K562 (cell line): ENCODE results near the gene DPP4. TPM values are rescaled to one million over a fixed set of nuclear protein-coding genes. Genes with fewer than 3 reads are reported as not detected.

Experiments
- ATAC-seq: fragments of 200-7000 bp; cut with Tn5 transposase; 3 replicates; pipeline ENCODE4 v1.9.1; 2020; ENCODE audit warnings: moderate library complexity
- BruUV-seq: library from RNA; stranded (reverse); fragments of 400-500 nt; replicated peaks from 2 replicates; lab custom pipeline; 2021; lab: Mats Ljungman, UMichigan
- CTCF ChIA-PET: fragments of 300-600 bp; formaldehyde crosslinking; extraction: SDS; loops from one replicate; lab custom pipeline; 2021; ENCODE audit warnings: low intra/inter-chr PET ratio; lab: Yijun Ruan, JAX
- POLR2A ChIA-PET: fragments of 300-600, 350-650 bp; sonication (Branson Sonifier 250); formaldehyde crosslinking; extraction: SDS; loops from one replicate; lab custom pipeline; 2021; ENCODE audit warnings: antibody characterized with exemption, inconsistent platforms; lab: Yijun Ruan, JAX
- DNase-seq, 4 experiments: peaks; one replicate each; pipeline versions ENCODE4 v3.0.0 to v3.0.0-alpha.2; 2011 to 2018; ENCODE audit warnings: low spot score in 3 of 4, mixed read lengths in 3 of 4; ENCODE audit errors: extremely low read depth in 1 of 4
- FAIRE-seq: peaks from 2 replicates; lab custom pipeline; 2011; peaks lifted over from hg19 to GRCh38; lab: Jason Lieb, UNC
- H2AFZ ChIP-seq: 2 replicates; pipeline ENCODE4 v1.6.0; 2011; ENCODE audit warnings: low read depth, low read length, control low read depth, inconsistent platforms
- H3K27ac ChIP-seq: fragments of 200-600 bp; 3 replicates; pipeline ENCODE4 v1.8.0; 2011; ENCODE audit warnings: low read depth, mild to moderate bottlenecking, control low read depth, inconsistent platforms, low read length, moderate library complexity, mixed read lengths; ENCODE audit errors: extremely low read depth
- H3K27me3 ChIP-seq, 2 experiments: fragments of 300-600 bp in 1 of 2; 2 replicates in 1 of 2; 3 replicates in 1 of 2; pipeline versions ENCODE4 v1.6.0 to v1.8.0; 2011; ENCODE audit warnings: inconsistent platforms in 2 of 2, low read length in 2 of 2, mild to moderate bottlenecking in 1 of 2, mixed read lengths in 1 of 2, moderate library complexity in 1 of 2; ENCODE audit not compliant: control insufficient read depth in 2 of 2, insufficient read depth in 2 of 2
- H3K36me3 ChIP-seq: fragments of 300-600 bp; 3 replicates; pipeline ENCODE4 v1.8.0; 2011; ENCODE audit warnings: mild to moderate bottlenecking, low read length, inconsistent platforms; ENCODE audit not compliant: control insufficient read depth, insufficient read depth
- H3K4me1 ChIP-seq, 2 experiments: fragments of 200-600 bp in 1 of 2; replicated peaks in 1 of 2; 2 replicates in 1 of 2; 3 replicates in 1 of 2; pipeline versions ENCODE4 v1.5.1 to v1.8.0; 2011; ENCODE audit warnings: inconsistent platforms in 2 of 2, low read length in 2 of 2, mild to moderate bottlenecking in 1 of 2, mixed read lengths in 1 of 2, moderate library complexity in 1 of 2; ENCODE audit not compliant: control insufficient read depth in 2 of 2, insufficient read depth in 2 of 2
- H3K4me2 ChIP-seq: 2 replicates; pipeline ENCODE4 v1.6.1; 2011; ENCODE audit warnings: low read length, control low read depth, inconsistent platforms, mixed read lengths; ENCODE audit not compliant: insufficient read depth
- H3K4me3 ChIP-seq: fragments of 200-600 bp; sonication (generic), shearing (Covaris generic); 2 replicates; pipeline ENCODE4 v1.5.1; 2016; ENCODE audit warnings: control low read depth, inconsistent platforms
- H3K79me2 ChIP-seq: fragments of 200-600 bp; 3 replicates; pipeline ENCODE4 v1.8.0; 2011; ENCODE audit warnings: low read length, inconsistent platforms; ENCODE audit not compliant: control insufficient read depth, insufficient read depth
- H3K9ac ChIP-seq, 2 experiments: 2 replicates each; pipeline versions ENCODE4 v1.6.0 to v1.6.1; 2011; ENCODE audit warnings: low read depth in 2 of 2, low read length in 2 of 2, control low read depth in 1 of 2, inconsistent platforms in 1 of 2, mild to moderate bottlenecking in 1 of 2, mixed read lengths in 1 of 2; ENCODE audit not compliant: insufficient read depth in 1 of 2
- H3K9me1 ChIP-seq: one replicate; pipeline ENCODE4 v1.6.0; 2011; ENCODE audit warnings: inconsistent platforms, mild to moderate bottlenecking, low read length, moderate library complexity; ENCODE audit not compliant: control insufficient read depth, insufficient read depth
- H3K9me3 ChIP-seq: replicated peaks from 2 replicates; pipeline ENCODE4 v1.5.1; 2011; ENCODE audit warnings: low read depth, low read length, inconsistent platforms; ENCODE audit not compliant: control insufficient read depth, insufficient read depth
- H4K20me1 ChIP-seq: replicated peaks from 2 replicates; pipeline ENCODE4 v1.6.1; 2011; ENCODE audit warnings: low read length, inconsistent platforms, mixed read lengths; ENCODE audit not compliant: control insufficient read depth, insufficient read depth
- BACH1 ChIP-seq: fragments of 200-800 bp; sonication (Bioruptor generic); IDR thresholded peaks from 2 replicates; pipeline ENCODE4 v1.6.1; 2016; ENCODE audit warnings: missing genetic modification characterization, missing compliant biosample characterization
- CTCF ChIP-seq, 3 experiments: IDR thresholded peaks in 2 of 3; conservative IDR thresholded peaks in 1 of 3; 2 replicates each; pipeline ENCODE4 v1.5.1; 2011 to 2012; ENCODE audit warnings: low read length in 3 of 3, mild to moderate bottlenecking in 3 of 3, control low read depth in 2 of 3, improper control_type of control experiment in 1 of 3, inconsistent platforms in 1 of 3, low read depth in 1 of 3, mixed read lengths in 1 of 3, moderate library complexity in 1 of 3; ENCODE audit not compliant: insufficient read depth in 2 of 3
- HCFC1 ChIP-seq: IDR thresholded peaks from 2 replicates; pipeline ENCODE4 v1.6.1; 2012; ENCODE audit warnings: low read depth, low read length, improper control_type of control experiment
- HMBOX1 ChIP-seq: sonication (generic); IDR thresholded peaks from 2 replicates; pipeline ENCODE4 v1.6.1; 2016
- MAZ ChIP-seq, 2 experiments: fragments of 450-650 bp in 1 of 2; sonication (generic) in 1 of 2; formaldehyde crosslinking; IDR thresholded peaks in 1 of 2; conservative IDR thresholded peaks in 1 of 2; 2 replicates each; pipeline versions ENCODE4 v1.4.0 to v1.5.0; 2020; ENCODE audit warnings: mild to moderate bottlenecking in 1 of 2, missing genetic modification reagents in 1 of 2
- PRMT5 ChIP-seq: sonication (generic); formaldehyde crosslinking; IDR thresholded peaks from 2 replicates; pipeline ENCODE4 v1.5.0; 2020; ENCODE audit warnings: missing genetic modification reagents
- PYGO2 ChIP-seq: fragments of 450-650 bp; IDR thresholded peaks from 2 replicates; pipeline ENCODE4 v1.6.1; 2016; ENCODE audit warnings: mild to moderate bottlenecking, missing genetic modification characterization, moderate library complexity, missing compliant biosample characterization
- TCF15 ChIP-seq: fragments of 250-450 bp; sonication (Bioruptor Pico); IDR thresholded peaks from 2 replicates; pipeline ENCODE4 v1.8.0; 2022; ENCODE audit warnings: moderate library complexity, mild to moderate bottlenecking, inconsistent platforms
- ZBTB33 ChIP-seq: sonication (generic); formaldehyde crosslinking; IDR thresholded peaks from 2 replicates; pipeline ENCODE4 v1.8.1; 2023; ENCODE audit warnings: mild to moderate bottlenecking, missing genetic modification reagents
- ZBTB34 ChIP-seq: fragments of 250-450 bp; sonication (Bioruptor Pico); IDR thresholded peaks from 2 replicates; pipeline ENCODE4 v1.8.0; 2021; ENCODE audit warnings: mild to moderate bottlenecking, moderate library complexity
- ZFPM2 ChIP-seq: fragments of 250-450 bp; sonication (Bioruptor Pico); IDR thresholded peaks from 2 replicates; pipeline ENCODE4 v1.5.1; 2022; ENCODE audit warnings: mild to moderate bottlenecking
- ZNF174 ChIP-seq: fragments of 250-450 bp; sonication (Bioruptor Pico); IDR thresholded peaks from 2 replicates; pipeline ENCODE4 v1.4.0; 2020; ENCODE audit warnings: mild to moderate bottlenecking
- ZNF232 ChIP-seq: sonication (generic); formaldehyde crosslinking; IDR thresholded peaks from 2 replicates; pipeline ENCODE4 v1.8.0; 2022; ENCODE audit warnings: mild to moderate bottlenecking, missing genetic modification reagents
- ZNF584 ChIP-seq: fragments of 200-800 bp; sonication (Bioruptor generic); IDR thresholded peaks from 2 replicates; pipeline ENCODE4 v1.6.1; 2016; ENCODE audit warnings: low read depth, mild to moderate bottlenecking, missing genetic modification characterization, missing compliant biosample characterization
- WGBS: fragments of 100-300 bp; shearing (Covaris generic); methylation state at CpG from one replicate; pipeline ENCODE4 v1.1.6; 2016; ENCODE audit warnings: low coverage, mixed read lengths; ENCODE audit not compliant: insufficient coverage; ENCODE audit errors: missing lambda C conversion rate; 5-methylcytosine and 5-hydroxymethylcytosine counted together
- in situ Hi-C: fragments of 300-500 bp; cut with MboI; formaldehyde crosslinking; loops from 4 replicates; pipeline ENCODE4 v1.15.0; 2018; ENCODE audit warnings: inconsistent platforms, mixed read lengths
- intact Hi-C: fragments of 100-400 bp; cut with micrococcal nuclease; formaldehyde crosslinking; loops from 2 replicates; pipeline ENCODE4 v1.14.2; 2022
- polyA plus RNA-seq, 8 experiments: library from polyadenylated mRNA; depleted of rRNA in 4 of 8; stranded (reverse) in 5 of 8; unstranded in 3 of 8; fragments of >200 nt; fragmentation: Nextera tagmentation in 2 of 8; fragmentation: Illumina TruSeq in 1 of 8; extraction: Ambion mirVana in 2 of 8; extraction: Trizol in 1 of 8; gene quantifications; 2 replicates each; pipeline versions ENCODE4 v1.2.1 to v1.2.3, GENCODE V29; 2011 to 2014; ENCODE audit warnings: inconsistent platforms in 1 of 8, missing spikeins in 1 of 8
- total RNA-seq, 7 experiments: library from RNA; depleted of rRNA in 6 of 7; stranded (reverse); fragments of >200 nt in 6 of 7; fragmentation: Illumina TruSeq in 2 of 7; extraction: Trizol in 2 of 7; gene quantifications; 2 replicates each; pipeline versions ENCODE4 v1.2.1 to v1.2.3, GENCODE V29; 2011 to 2021; ENCODE audit warnings: low replicate concordance in 1 of 7

The DPP4 gene
- total and polyA plus RNA-seq, 9 of the 15 experiments (the other 6 are each of a cell fraction or from before 2014, with no cell fraction given), result 0.11 TPM; not detected in 8

- ChIA-PET CTCF (no interaction called here), POLR2A (no interaction called here)
- no peak overlapping the region for H3K4me3 ChIP-seq
- no peaks in the 10 kb centered on the region for H3K4me1 ChIP-seq
- no peaks in the 10 kb centered on the region for H4K20me1 ChIP-seq
- H3K36me3 ChIP-seq, result no peaks in the 10 kb centered on the region
- H3K79me2 ChIP-seq, result no peaks in the 10 kb centered on the region
- no TSS peak for BruUV-seq
- no peaks in the 10 kb centered on the region for H3K9me3 ChIP-seq
- no peaks in the 10 kb centered on the region for H3K9me1 ChIP-seq
- in situ Hi-C loops (no loop called here), intact Hi-C loops (no loop called here)
- no peak for ATAC-seq
- no peak for FAIRE-seq
- H3K4me2 ChIP-seq, result no peak overlapping the region
- H2AFZ ChIP-seq, result no peak overlapping the region
- DNase-seq, result no peak
- WGBS, result 2% methylated on average over 5 of the region's 5 CpGs
- H3K27me3 ChIP-seq, result no peaks in the 10 kb centered on the region
- H3K9ac ChIP-seq, result no peak overlapping the region
- H3K27ac ChIP-seq, result no peak overlapping the region
- TF ChIP-seq PRMT5 (no peak), HCFC1 (no peak), PYGO2 (no peak), ZFPM2 (CRISPR knock-in tag) (no peak), ZNF174 (CRISPR knock-in tag) (no peak), BACH1 (no peak), ZNF584 (no peak), HMBOX1 (no peak), ZBTB34 (CRISPR knock-in tag) (no peak), TCF15 (CRISPR knock-in tag) (no peak), ZNF232 (no peak), ZBTB33 (CRISPR knock-in tag) (no peak), CTCF (IDR thresholded peaks at IDR 0.05 in 2 of 3, conservative IDR thresholded peaks at IDR 0.05 in 1 of 3; ENCODE audit: insufficient read depth in 2 of 3, low read depth in 1 of 3, low read length in 3 of 3) (no peak), MAZ (CRISPR knock-in tag; conservative IDR thresholded peaks at IDR 0.05 in 1 of 2, IDR thresholded peaks at IDR 0.05 in 1 of 2) (no peak)
These were observed 38.2 kb upstream of the DPP4 start for GRCh38 chr2:162111958-162112850.
